ENCODE data around the gene NABP2.

The NABP2 gene

DNA sequence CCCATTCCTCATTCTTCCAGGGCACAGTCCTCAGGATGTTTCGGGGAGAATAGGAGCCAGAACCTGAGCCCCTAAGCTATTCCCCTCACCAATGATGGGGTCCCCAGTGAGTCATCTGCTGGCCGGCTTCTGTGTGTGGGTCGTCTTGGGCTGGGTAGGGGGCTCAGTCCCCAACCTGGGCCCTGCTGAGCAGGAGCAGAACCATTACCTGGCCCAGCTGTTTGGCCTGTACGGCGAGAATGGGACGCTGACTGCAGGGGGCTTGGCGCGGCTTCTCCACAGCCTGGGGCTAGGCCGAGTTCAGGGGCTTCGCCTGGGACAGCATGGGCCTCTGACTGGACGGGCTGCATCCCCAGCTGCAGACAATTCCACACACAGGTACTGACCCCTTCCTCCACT, 7.0 kb downstream of the NABP2 start:
- in situ Hi-C loops (cut with HindIII; ENCODE audit: low pct_ligation_motif_present, low sequenced_read_pairs): no loop called here
- peaks cover 1% of the 10 kb centered on the region for H3K36me3 ChIP-seq (replicated peaks)
- no peak overlapping the region for H3K27ac ChIP-seq
- no peak for DNase-seq
- H3K4me3 ChIP-seq (ENCODE audit: low read depth, low read length): no peak overlapping the region
- no peaks in the 10 kb centered on the region for H3K27me3 ChIP-seq (replicated peaks)
- TF ChIP-seq, protein P1, sequence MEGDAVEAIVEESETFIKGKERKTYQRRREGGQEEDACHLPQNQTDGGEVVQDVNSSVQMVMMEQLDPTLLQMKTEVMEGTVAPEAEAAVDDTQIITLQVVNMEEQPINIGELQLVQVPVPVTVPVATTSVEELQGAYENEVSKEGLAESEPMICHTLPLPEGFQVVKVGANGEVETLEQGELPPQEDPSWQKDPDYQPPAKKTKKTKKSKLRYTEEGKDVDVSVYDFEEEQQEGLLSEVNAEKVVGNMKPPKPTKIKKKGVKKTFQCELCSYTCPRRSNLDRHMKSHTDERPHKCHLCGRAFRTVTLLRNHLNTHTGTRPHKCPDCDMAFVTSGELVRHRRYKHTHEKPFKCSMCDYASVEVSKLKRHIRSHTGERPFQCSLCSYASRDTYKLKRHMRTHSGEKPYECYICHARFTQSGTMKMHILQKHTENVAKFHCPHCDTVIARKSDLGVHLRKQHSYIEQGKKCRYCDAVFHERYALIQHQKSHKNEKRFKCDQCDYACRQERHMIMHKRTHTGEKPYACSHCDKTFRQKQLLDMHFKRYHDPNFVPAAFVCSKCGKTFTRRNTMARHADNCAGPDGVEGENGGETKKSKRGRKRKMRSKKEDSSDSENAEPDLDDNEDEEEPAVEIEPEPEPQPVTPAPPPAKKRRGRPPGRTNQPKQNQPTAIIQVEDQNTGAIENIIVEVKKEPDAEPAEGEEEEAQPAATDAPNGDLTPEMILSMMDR (IDR thresholded peaks at IDR 0.05; ENCODE audit: low read depth, low read length, missing control alignments): no peak

DNA sequence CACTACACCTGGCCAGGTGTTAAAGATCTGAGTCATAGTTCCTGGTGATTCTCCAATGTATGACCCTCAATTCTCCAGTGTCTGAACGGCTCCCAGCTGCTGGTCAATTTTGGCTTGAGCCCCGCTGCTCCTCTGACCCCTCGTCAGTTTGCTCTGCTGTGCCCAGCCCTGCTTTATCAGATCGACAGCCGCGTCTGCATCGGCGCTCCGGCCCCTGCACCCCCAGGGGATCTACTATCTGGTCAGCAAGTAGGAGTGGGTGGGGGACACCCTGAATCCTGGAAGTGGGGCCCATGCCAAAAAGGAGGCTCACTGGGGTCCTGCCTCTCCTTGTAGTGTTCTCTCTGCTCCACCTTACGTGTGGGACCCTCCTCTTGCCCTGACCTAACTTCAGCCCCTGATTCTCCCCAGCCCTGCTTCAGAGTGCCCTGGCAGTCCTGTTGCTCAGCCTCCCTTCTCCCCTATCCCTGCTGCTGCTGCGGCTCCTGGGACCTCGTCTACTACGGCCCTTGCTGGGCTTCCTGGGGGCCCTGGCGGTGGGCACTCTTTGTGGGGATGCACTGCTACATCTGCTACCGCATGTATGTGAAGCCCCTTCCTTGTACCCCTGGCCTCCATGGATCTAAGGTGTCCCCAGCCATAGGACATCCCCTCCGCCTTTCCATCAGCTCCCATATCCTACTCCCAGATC, 10.7 kb downstream of the NABP2 start:
- H3K36me3 ChIP-seq (replicated peaks): peaks cover 10% of the 10 kb centered on the region
- in situ Hi-C loops (cut with HindIII; ENCODE audit: low pct_ligation_motif_present, low sequenced_read_pairs): no loop called here
- TF ChIP-seq, protein P1 (IDR thresholded peaks at IDR 0.05; ENCODE audit: low read depth, low read length, missing control alignments): no peak
- no peaks in the 10 kb centered on the region for H3K27me3 ChIP-seq (replicated peaks)
- no peak overlapping the region for H3K27ac ChIP-seq
- DNase-seq: no peak
- no peak overlapping the region for H3K4me3 ChIP-seq (ENCODE audit: low read depth, low read length)

DNA sequence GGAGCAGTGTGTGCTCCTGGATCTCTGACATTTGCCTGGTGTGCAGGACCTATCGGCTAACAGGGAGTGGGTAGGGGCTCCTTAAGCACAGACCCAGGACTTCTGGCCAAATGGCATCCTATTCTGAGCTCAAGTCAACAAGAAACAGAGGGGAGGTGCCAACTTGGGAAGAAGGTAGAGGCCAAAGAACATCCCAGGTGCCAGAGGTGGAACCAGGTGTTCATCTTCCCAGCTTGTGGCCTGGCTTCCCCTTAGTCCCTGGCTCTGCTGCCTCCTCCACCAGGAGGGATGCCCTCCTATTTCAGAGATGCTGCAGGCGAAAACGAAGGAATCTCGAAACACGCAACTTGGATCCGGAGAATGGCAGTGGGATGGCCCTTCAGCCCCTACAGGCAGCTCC, 11.9 kb downstream of the NABP2 start:
- in situ Hi-C loops (cut with HindIII; ENCODE audit: low pct_ligation_motif_present, low sequenced_read_pairs): no loop called here
- H3K27me3 ChIP-seq (replicated peaks): no peaks in the 10 kb centered on the region
- H3K4me3 ChIP-seq (ENCODE audit: low read depth, low read length): no peak overlapping the region
- no peak overlapping the region for H3K27ac ChIP-seq
- DNase-seq: no peak
- peaks cover 16% of the 10 kb centered on the region for H3K36me3 ChIP-seq (replicated peaks)
- TF ChIP-seq, protein P1 (IDR thresholded peaks at IDR 0.05; ENCODE audit: low read depth, low read length, missing control alignments): no peak

DNA sequence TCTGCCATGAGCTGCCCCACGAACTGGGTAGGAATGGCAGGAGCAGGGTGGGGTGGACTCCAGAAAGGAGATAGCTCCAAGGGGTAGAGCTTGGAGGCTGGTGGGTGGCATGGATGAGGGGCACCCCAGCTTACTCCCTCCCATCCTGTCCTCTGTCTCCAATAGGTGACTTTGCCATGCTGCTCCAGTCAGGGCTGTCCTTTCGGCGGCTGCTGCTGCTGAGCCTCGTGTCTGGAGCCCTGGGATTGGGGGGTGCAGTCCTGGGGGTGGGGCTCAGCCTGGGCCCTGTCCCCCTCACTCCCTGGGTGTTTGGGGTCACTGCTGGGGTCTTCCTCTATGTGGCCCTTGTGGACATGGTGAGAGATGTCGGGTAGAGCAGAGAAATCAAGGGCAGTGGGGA, 12.8 kb downstream of the NABP2 start:
- Histone ChIP-seq H3K27ac (no peak overlapping the region), H3K36me3 (replicated peaks) (peaks cover 25% of the 10 kb centered on the region), H3K27me3 (replicated peaks) (no peaks in the 10 kb centered on the region), H3K4me3 (ENCODE audit: low read depth, low read length) (no peak overlapping the region)
- in situ Hi-C loops (cut with HindIII; ENCODE audit: low pct_ligation_motif_present, low sequenced_read_pairs): no loop called here
- no peak for DNase-seq
- TF ChIP-seq, protein P1 (IDR thresholded peaks at IDR 0.05; ENCODE audit: low read depth, low read length, missing control alignments): no peak

DNA sequence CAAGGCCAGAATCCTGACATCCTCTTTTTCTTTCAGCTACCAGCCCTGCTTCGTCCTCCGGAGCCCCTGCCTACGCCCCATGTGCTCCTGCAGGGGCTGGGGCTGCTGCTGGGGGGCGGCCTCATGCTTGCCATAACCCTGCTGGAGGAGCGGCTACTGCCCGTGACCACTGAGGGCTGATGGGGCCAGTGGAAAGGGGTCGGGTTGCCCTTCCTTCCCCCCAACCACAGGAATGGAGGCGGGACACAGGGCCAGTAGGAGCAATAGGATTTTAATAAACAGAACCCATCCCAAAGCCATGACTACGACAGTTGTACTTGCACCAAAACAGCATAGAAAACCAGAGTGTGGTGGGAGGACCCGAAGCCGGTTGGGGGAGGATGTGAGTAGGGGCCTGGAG, 13.4 kb downstream of the NABP2 start:
- H3K4me3 ChIP-seq (ENCODE audit: low read depth, low read length): no peak overlapping the region
- DNase-seq: no peak
- no peaks in the 10 kb centered on the region for H3K27me3 ChIP-seq (replicated peaks)
- no peak overlapping the region for H3K27ac ChIP-seq
- in situ Hi-C loops (cut with HindIII; ENCODE audit: low pct_ligation_motif_present, low sequenced_read_pairs): no loop called here
- TF ChIP-seq, protein P1 (IDR thresholded peaks at IDR 0.05; ENCODE audit: low read depth, low read length, missing control alignments): no peak
- peaks cover 30% of the 10 kb centered on the region for H3K36me3 ChIP-seq (replicated peaks)
